Subcutaneous adipose tissue (tissue), 4 donors: ENCODE data around the gene RSU1. TPM values are rescaled to one million over a fixed set of nuclear protein-coding genes. Genes with fewer than 3 reads are reported as not detected.

ENCODE experiments used
- total RNA-seq, 4 donors: library from RNA; depleted of rRNA; stranded (reverse); fragments of >200 nt; gene quantifications; one replicate each; pipeline ENCODE4 v1.1.0, GENCODE V29; 2016
- TF ChIP-seq, protein P1 (sequence below): fragments of 450-650 bp; IDR thresholded peaks from one replicate; pipeline ENCODE4 v1.5.1; 2016; ENCODE audit warnings: low read depth, mild to moderate bottlenecking, control low read depth, antibody characterized with exemption, moderate library complexity

The RSU1 gene
- total RNA-seq, 4 donors from 2014 or later: 57.0 to 147 (median 99.7) TPM

DNA sequence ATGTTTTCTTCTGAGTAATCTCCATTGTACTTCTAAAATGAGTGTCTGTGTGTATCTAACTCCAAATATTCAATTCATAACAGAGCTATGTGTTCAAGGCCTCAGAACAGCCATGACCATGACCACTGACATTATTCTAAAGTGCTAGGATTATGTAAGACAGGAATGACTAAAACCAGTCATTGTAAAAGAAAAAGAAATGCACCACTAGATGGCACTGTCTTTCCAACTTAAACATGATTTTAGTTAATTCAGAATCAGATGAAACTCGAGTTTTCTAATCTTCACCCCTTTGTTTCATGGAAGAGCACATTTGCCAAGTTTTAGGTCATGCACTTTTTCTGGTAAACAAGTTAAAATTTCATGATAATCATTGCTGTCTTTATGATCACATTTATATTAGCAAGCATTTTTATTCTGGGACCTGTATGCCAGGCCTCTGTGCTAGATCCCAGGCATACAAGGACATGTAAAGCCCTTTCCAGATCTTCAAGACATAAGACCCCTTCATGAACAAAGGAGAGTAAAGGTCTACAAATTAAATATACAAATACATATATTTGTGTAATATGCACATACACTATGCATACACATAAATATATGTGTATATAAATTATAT is 26.1 kb upstream of the RSU1 start:
- TF ChIP-seq, protein P1, sequence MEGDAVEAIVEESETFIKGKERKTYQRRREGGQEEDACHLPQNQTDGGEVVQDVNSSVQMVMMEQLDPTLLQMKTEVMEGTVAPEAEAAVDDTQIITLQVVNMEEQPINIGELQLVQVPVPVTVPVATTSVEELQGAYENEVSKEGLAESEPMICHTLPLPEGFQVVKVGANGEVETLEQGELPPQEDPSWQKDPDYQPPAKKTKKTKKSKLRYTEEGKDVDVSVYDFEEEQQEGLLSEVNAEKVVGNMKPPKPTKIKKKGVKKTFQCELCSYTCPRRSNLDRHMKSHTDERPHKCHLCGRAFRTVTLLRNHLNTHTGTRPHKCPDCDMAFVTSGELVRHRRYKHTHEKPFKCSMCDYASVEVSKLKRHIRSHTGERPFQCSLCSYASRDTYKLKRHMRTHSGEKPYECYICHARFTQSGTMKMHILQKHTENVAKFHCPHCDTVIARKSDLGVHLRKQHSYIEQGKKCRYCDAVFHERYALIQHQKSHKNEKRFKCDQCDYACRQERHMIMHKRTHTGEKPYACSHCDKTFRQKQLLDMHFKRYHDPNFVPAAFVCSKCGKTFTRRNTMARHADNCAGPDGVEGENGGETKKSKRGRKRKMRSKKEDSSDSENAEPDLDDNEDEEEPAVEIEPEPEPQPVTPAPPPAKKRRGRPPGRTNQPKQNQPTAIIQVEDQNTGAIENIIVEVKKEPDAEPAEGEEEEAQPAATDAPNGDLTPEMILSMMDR: no peak

DNA sequence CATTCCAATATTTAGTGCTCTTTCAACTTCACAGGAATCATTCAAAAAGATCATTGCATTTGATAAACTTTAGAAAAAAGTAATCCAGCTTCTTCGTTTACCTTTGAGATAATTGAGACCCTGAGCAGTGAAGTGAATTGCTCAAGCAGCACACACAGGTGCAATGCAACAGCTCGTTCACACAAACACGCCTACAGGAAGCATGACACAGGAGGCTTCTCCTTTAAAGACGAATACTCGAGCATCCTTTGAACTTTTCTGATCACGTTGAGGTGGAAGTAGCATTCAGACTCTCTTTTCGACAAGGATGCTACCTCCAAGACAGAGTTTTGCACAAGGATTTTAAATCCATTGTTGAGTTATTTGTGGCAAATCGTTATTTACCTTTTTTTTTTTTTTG is 18.0 kb upstream of the RSU1 start:
- TF ChIP-seq, protein P1: no peak

DNA sequence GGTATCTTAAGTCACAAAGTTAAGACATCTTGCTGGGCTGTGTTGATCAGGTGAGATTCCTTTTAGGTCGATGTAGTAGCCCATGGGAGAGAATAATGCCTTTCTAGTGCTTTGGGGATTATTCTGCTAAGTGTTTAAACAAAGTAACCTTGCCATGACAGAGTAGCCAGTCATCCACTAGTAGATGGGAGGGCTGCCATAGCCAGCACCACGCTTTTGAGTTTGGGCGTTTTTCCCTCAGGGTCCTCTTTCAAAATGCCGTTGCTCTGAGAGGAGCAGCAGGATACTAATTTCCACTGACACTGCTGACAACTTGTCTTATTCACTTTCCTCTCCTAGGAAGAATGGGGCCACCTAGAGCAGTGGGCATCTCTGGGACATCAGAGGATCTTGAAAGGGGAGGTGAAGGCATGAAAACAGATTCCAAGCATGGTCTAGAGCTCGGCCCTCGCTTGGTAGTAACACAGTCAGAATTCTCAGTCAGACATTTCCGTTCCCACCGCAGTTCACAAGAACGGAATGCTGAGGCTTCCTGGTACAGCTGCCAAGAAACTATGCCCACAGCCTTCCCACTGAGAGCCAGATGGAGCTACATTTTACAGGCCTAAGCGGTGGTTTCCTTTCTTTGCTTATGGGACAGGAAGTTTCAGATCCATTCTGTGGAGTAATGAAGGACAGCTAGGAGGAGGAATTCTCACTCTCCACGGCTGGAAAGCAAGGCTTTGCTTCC is 15.3 kb upstream of the RSU1 start:
- TF ChIP-seq, protein P1: no peak

DNA sequence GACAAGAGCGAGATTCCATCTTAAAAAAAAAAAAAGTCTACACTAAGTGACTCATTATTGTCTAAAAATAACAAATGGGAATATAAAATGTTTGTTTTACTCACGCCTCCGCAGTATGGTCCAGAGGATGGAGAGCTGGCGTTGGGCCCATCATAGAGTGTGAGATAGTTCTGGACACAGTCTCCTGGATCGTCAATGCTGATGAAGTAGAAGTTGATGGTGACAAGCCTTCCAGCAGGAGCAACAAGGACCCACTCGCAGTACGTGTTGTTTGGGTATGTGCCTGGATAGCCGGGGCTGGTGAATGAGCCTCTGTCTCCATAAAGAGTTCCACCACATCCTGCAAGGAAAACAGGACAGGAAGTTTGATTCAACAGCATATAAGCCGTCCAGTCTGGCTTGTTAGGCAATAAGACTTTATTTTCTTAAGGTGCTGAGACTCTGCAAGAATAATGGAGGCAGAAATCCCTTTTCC is 11.5 kb upstream of the RSU1 start:
- TF ChIP-seq, protein P1: no peak

DNA sequence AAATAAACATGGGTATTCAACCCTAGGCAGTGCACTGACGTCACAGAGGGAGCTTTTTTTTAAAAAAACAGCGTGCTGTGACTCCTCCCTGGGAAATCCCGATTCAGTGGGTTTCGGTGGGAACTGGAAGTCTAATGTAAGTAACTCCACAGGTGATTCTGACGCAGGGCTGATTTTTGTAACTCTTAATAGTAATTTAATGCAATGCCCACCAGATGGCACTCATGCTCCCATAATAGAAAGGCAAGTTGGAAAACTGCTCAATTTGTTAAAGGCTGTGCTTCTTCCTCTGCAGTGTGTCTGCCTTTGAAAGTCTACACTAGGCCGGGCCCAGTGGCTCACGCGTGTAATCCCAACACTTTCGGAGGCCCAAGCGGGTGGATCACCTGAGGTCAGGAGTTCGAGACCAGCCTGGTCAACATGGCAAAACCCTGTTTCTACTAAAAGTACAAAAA is 10.9 kb upstream of the RSU1 start:
- TF ChIP-seq, protein P1: no peak

DNA sequence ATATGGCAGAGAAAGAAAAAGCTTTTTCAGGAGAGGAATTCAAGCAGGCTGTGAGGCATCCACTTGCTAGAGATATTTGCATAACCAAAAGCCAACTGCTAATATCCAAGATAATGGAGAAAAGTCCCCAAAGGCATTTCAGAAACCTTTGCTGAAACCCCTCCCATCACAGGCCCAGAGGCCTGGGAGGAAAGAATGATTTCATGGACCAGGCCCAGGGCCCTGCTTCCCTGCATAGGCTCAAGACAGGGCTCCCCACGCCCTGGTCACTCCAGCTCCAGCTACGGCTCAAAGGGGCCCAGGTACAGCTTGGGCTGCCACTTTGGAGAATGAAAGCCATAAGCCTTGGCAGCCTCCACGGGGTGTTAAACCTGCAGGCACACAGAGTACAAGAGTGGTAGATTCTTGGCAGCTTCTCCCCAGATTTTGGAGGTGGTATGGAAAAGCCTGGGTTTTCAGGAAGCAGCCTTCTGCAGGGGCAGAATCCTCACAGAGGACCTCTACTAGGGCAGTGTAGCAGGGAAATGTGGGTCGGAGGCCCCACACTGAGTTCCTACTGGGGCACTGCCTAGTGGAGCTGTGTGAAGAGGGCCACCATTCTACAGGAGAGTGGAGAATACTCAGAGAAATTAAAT is 5.6 kb upstream of the RSU1 start:
- TF ChIP-seq, protein P1: no peak

DNA sequence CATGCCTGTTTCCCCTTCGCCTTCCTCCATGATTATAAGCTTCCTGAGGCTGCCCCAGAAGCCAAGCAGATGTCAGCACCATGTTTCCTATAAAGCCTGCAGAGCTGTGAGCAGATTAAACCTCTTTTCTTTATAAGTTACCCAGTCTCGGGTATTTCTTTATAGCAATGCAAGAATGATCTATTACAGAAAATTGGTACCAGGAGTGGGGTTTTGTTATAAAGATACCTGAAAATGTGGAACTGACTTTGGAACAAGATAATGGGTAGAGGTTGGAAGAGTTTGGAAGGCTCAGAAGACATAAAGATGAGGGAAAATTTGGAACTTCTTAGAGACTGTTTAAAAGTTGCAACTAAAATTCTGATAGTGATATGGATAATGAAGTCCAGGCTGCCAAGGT is 4.8 kb upstream of the RSU1 start:
- TF ChIP-seq, protein P1: no peak
